ENCODE results near the gene SNU13. TPM values are rescaled to one million over a fixed set of nuclear protein-coding genes. Genes with fewer than 3 reads are reported as not detected.

Gene SNU13
- total RNA-seq, 1 experiment from 2014 or later: 223 TPM

GRCh38 chr22:41731609-41732008 lies 42.9 kb upstream of the SNU13 start:
- Histone ChIP-seq H3K27me3 (replicated peaks; ENCODE audit: insufficient read depth, low read depth, low read length, poor library complexity) (no peaks in the 10 kb centered on the region), H3K4me3 (ENCODE audit: low read depth, low read length, poor library complexity, severe bottlenecking) (no peak overlapping the region), H3K36me3 (ENCODE audit: insufficient read depth, low read length, poor library complexity, severe bottlenecking) (no peaks in the 10 kb centered on the region), H3K9me3 (ENCODE audit: low read depth, low read length, poor library complexity, severe bottlenecking) (no peaks in the 10 kb centered on the region), H3K4me1 (ENCODE audit: insufficient read depth, low read length, poor library complexity, severe bottlenecking) (no peaks in the 10 kb centered on the region), H3K27ac (ENCODE audit: low read depth, low read length, poor library complexity, severe bottlenecking) (no peak overlapping the region)
- POLR2A ChIA-PET (ENCODE audit: low non-redundant PET): no interaction called here
- TF ChIP-seq CTCF (conservative IDR thresholded peaks at IDR 0.05; ENCODE audit: low read depth, low read length): no peak
- TF ChIP-seq EZH2 (IDR thresholded peaks at IDR 0.05; ENCODE audit: borderline replicate concordance, low read depth, low read length, poor library complexity, severe bottlenecking): no peak
- BruUV-seq (replicated peaks): no TSS peak
- DNase-seq (ENCODE audit: low spot score): no peak
- intact Hi-C loops (cut with micrococcal nuclease; ENCODE audit: unreplicated experiment): no loop called here
- CTCF ChIA-PET: interaction anchor here (1.2 kb wide), 1 partner anchor 15 kb away, joined by 3 read pairs; no protein-coding TSS in a partner anchor

GRCh38 chr22:41725510-41726110 lies 36.9 kb upstream of the SNU13 start:
- Histone ChIP-seq H3K27ac (ENCODE audit: low read depth, low read length, poor library complexity, severe bottlenecking) (no peak overlapping the region), H3K4me3 (ENCODE audit: low read depth, low read length, poor library complexity, severe bottlenecking) (no peak overlapping the region), H3K36me3 (ENCODE audit: insufficient read depth, low read length, poor library complexity, severe bottlenecking) (no peaks in the 10 kb centered on the region), H3K4me1 (ENCODE audit: insufficient read depth, low read length, poor library complexity, severe bottlenecking) (no peaks in the 10 kb centered on the region), H3K27me3 (replicated peaks; ENCODE audit: insufficient read depth, low read depth, low read length, poor library complexity) (no peaks in the 10 kb centered on the region), H3K9me3 (ENCODE audit: low read depth, low read length, poor library complexity, severe bottlenecking) (no peaks in the 10 kb centered on the region)
- intact Hi-C loops (cut with micrococcal nuclease; ENCODE audit: unreplicated experiment): no loop called here
- CTCF ChIA-PET: interaction anchor here (1.8 kb wide), 1 partner anchor 28 kb away, joined by 7 read pairs; no protein-coding TSS in a partner anchor
- no peak for TF ChIP-seq CTCF (conservative IDR thresholded peaks at IDR 0.05; ENCODE audit: low read depth, low read length)
- no peak for TF ChIP-seq EZH2 (IDR thresholded peaks at IDR 0.05; ENCODE audit: borderline replicate concordance, low read depth, low read length, poor library complexity, severe bottlenecking)
- BruUV-seq (replicated peaks): no TSS peak
- POLR2A ChIA-PET (ENCODE audit: low non-redundant PET): no interaction called here
- no peak for DNase-seq (ENCODE audit: low spot score)

- Histone ChIP-seq H3K27me3 (replicated peaks; ENCODE audit: insufficient read depth, low read depth, low read length, poor library complexity) (no peaks in the 10 kb centered on the region), H3K9me3 (ENCODE audit: low read depth, low read length, poor library complexity, severe bottlenecking) (no peaks in the 10 kb centered on the region), H3K36me3 (ENCODE audit: insufficient read depth, low read length, poor library complexity, severe bottlenecking) (no peaks in the 10 kb centered on the region), H3K4me1 (ENCODE audit: insufficient read depth, low read length, poor library complexity, severe bottlenecking) (no peaks in the 10 kb centered on the region), H3K4me3 (ENCODE audit: low read depth, low read length, poor library complexity, severe bottlenecking) (no peak overlapping the region), H3K27ac (ENCODE audit: low read depth, low read length, poor library complexity, severe bottlenecking) (no peak overlapping the region)
- intact Hi-C loops (cut with micrococcal nuclease; ENCODE audit: unreplicated experiment): no loop called here
- no peak for DNase-seq (ENCODE audit: low spot score)
- ChIA-PET CTCF (interaction anchor here (0.7 kb wide), 1 partner anchor 83 kb away, joined by 7 read pairs; no protein-coding TSS in a partner anchor), POLR2A (ENCODE audit: low non-redundant PET) (interaction anchor here (0.7 kb wide), 1 partner anchor 110 kb away, joined by 3 read pairs; no protein-coding TSS in a partner anchor)
- no TSS peak for BruUV-seq (replicated peaks)
- TF ChIP-seq CTCF (conservative IDR thresholded peaks at IDR 0.05; ENCODE audit: low read depth, low read length) (no peak), EZH2 (IDR thresholded peaks at IDR 0.05; ENCODE audit: borderline replicate concordance, low read depth, low read length, poor library complexity, severe bottlenecking) (no peak)
Observed at GRCh38 chr22:41722496-41722895, 33.8 kb upstream of the SNU13 start.
